HEK293 (cell line): ENCODE data around the gene ADAR.

Source experiments
- GLIS2 ChIP-seq: fragments of 450-650 bp; formaldehyde crosslinking; IDR thresholded peaks from 2 replicates; pipeline ENCODE4 v1.5.1; 2016; ENCODE audit warnings: missing biosample characterization, missing genetic modification characterization
- KLF9 ChIP-seq: fragments of 450-650 bp; formaldehyde crosslinking; IDR thresholded peaks from 2 replicates; pipeline ENCODE4 v1.5.1; 2016; ENCODE audit warnings: missing biosample characterization, missing genetic modification characterization, low read depth
- PRDM2 ChIP-seq: fragments of 450-650 bp; formaldehyde crosslinking; IDR thresholded peaks from 2 replicates; pipeline ENCODE4 v1.5.1; 2016; ENCODE audit warnings: missing biosample characterization, missing genetic modification characterization, borderline replicate concordance
- ZBTB6 ChIP-seq: fragments of 450-650 bp; formaldehyde crosslinking; IDR thresholded peaks from 2 replicates; pipeline ENCODE4 v1.5.1; 2017; ENCODE audit warnings: missing biosample characterization, missing genetic modification characterization
- ZFHX2 ChIP-seq: fragments of 450-650 bp; formaldehyde crosslinking; conservative IDR thresholded peaks from 2 replicates; pipeline ENCODE4 v1.5.1; 2016; ENCODE audit warnings: missing biosample characterization, missing genetic modification characterization
- ZFP3 ChIP-seq: fragments of 450-650 bp; formaldehyde crosslinking; IDR thresholded peaks from 2 replicates; pipeline ENCODE4 v1.5.1; 2016; ENCODE audit warnings: low read depth, missing biosample characterization, missing genetic modification characterization
- ZNF16 ChIP-seq: fragments of 450-650 bp; formaldehyde crosslinking; IDR thresholded peaks from 2 replicates; pipeline ENCODE4 v1.5.1; 2016; ENCODE audit warnings: low read depth, missing biosample characterization, missing genetic modification characterization
- ZNF202 ChIP-seq: fragments of 450-650 bp; formaldehyde crosslinking; IDR thresholded peaks from 2 replicates; pipeline ENCODE4 v1.5.1; 2016; ENCODE audit warnings: missing biosample characterization, missing genetic modification characterization, borderline replicate concordance
- ZNF280D ChIP-seq: fragments of 450-650 bp; formaldehyde crosslinking; IDR thresholded peaks from 2 replicates; pipeline ENCODE4 v1.5.1; 2016; ENCODE audit warnings: missing biosample characterization, missing genetic modification characterization
- ZNF354C ChIP-seq: fragments of 450-650 bp; formaldehyde crosslinking; IDR thresholded peaks from 2 replicates; pipeline ENCODE4 v1.5.1; 2016; ENCODE audit warnings: missing biosample characterization, missing genetic modification characterization, low read depth, borderline replicate concordance
- ZNF362 ChIP-seq: fragments of 450-650 bp; formaldehyde crosslinking; IDR thresholded peaks from 2 replicates; pipeline ENCODE4 v1.5.1; 2016; ENCODE audit warnings: missing biosample characterization, missing genetic modification characterization
- ZNF416 ChIP-seq: fragments of 450-650 bp; formaldehyde crosslinking; IDR thresholded peaks from 2 replicates; pipeline ENCODE4 v1.5.1; 2016; ENCODE audit warnings: missing biosample characterization, missing genetic modification characterization
- ZNF48 ChIP-seq: fragments of 450-650 bp; formaldehyde crosslinking; IDR thresholded peaks from 2 replicates; pipeline ENCODE4 v1.5.1; 2016; ENCODE audit warnings: missing biosample characterization, missing genetic modification characterization
- ZNF654 ChIP-seq: fragments of 450-650 bp; formaldehyde crosslinking; IDR thresholded peaks from 2 replicates; pipeline ENCODE4 v1.5.1; 2016; ENCODE audit warnings: low read depth, missing biosample characterization, missing genetic modification characterization
- ZNF837 ChIP-seq: fragments of 450-650 bp; formaldehyde crosslinking; IDR thresholded peaks from 2 replicates; pipeline ENCODE4 v1.5.1; 2016; ENCODE audit warnings: missing biosample characterization, missing genetic modification characterization
- ZXDB ChIP-seq: fragments of 450-650 bp; formaldehyde crosslinking; IDR thresholded peaks from 2 replicates; pipeline ENCODE4 v1.5.1; 2016; ENCODE audit warnings: missing biosample characterization, missing genetic modification characterization
- TF ChIP-seq, protein P1 (sequence below): fragments of 450-650 bp; formaldehyde crosslinking; IDR thresholded peaks from 2 replicates; pipeline ENCODE4 v1.5.1; 2017; ENCODE audit warnings: missing biosample characterization, missing genetic modification characterization
- TF ChIP-seq, protein P2 (sequence below): fragments of 450-650 bp; formaldehyde crosslinking; IDR thresholded peaks from 2 replicates; pipeline ENCODE4 v1.5.1; 2016; ENCODE audit warnings: missing biosample characterization, missing genetic modification characterization
- TF ChIP-seq, protein P3 (sequence below): fragments of 450-650 bp; formaldehyde crosslinking; IDR thresholded peaks from 2 replicates; pipeline ENCODE4 v1.5.1; 2016; ENCODE audit warnings: missing biosample characterization, missing genetic modification characterization

The ADAR gene

GRCh38 chr1:154607609-154608396, at the start of gene ADAR (continued):
- TF ChIP-seq ZNF202 (tag by site-specific recombination) = no peak
- no peak for TF ChIP-seq GLIS2 (tag by site-specific recombination)
- TF ChIP-seq ZNF837 (tag by site-specific recombination) = 0 out of 2 replicates have a peak, but pooled peaks have one; percentile 65
- TF ChIP-seq, protein P1, sequence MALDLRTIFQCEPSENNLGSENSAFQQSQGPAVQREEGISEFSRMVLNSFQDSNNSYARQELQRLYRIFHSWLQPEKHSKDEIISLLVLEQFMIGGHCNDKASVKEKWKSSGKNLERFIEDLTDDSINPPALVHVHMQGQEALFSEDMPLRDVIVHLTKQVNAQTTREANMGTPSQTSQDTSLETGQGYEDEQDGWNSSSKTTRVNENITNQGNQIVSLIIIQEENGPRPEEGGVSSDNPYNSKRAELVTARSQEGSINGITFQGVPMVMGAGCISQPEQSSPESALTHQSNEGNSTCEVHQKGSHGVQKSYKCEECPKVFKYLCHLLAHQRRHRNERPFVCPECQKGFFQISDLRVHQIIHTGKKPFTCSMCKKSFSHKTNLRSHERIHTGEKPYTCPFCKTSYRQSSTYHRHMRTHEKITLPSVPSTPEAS (tag by site-specific recombination) = peak; percentile 99
- no peak for TF ChIP-seq PRDM2
- no peak for TF ChIP-seq ZNF16 (tag by site-specific recombination)
- no peak for TF ChIP-seq ZNF354C
- TF ChIP-seq, protein P2, sequence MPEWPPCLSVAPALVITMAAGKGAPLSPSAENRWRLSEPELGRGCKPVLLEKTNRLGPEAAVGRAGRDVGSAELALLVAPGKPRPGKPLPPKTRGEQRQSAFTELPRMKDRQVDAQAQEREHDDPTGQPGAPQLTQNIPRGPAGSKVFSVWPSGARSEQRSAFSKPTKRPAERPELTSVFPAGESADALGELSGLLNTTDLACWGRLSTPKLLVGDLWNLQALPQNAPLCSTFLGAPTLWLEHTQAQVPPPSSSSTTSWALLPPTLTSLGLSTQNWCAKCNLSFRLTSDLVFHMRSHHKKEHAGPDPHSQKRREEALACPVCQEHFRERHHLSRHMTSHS (tag by site-specific recombination) = peak; percentile 79
- peak; percentile 48 for TF ChIP-seq KLF9 (tag by site-specific recombination)
- peak; percentile 91 for TF ChIP-seq ZFHX2
- TF ChIP-seq ZNF48 = no peak
- no peak; the same call in none of the 2 replicates for TF ChIP-seq ZNF362 (tag by site-specific recombination)
- no peak for TF ChIP-seq ZNF654 (tag by site-specific recombination)
- TF ChIP-seq, protein P3, sequence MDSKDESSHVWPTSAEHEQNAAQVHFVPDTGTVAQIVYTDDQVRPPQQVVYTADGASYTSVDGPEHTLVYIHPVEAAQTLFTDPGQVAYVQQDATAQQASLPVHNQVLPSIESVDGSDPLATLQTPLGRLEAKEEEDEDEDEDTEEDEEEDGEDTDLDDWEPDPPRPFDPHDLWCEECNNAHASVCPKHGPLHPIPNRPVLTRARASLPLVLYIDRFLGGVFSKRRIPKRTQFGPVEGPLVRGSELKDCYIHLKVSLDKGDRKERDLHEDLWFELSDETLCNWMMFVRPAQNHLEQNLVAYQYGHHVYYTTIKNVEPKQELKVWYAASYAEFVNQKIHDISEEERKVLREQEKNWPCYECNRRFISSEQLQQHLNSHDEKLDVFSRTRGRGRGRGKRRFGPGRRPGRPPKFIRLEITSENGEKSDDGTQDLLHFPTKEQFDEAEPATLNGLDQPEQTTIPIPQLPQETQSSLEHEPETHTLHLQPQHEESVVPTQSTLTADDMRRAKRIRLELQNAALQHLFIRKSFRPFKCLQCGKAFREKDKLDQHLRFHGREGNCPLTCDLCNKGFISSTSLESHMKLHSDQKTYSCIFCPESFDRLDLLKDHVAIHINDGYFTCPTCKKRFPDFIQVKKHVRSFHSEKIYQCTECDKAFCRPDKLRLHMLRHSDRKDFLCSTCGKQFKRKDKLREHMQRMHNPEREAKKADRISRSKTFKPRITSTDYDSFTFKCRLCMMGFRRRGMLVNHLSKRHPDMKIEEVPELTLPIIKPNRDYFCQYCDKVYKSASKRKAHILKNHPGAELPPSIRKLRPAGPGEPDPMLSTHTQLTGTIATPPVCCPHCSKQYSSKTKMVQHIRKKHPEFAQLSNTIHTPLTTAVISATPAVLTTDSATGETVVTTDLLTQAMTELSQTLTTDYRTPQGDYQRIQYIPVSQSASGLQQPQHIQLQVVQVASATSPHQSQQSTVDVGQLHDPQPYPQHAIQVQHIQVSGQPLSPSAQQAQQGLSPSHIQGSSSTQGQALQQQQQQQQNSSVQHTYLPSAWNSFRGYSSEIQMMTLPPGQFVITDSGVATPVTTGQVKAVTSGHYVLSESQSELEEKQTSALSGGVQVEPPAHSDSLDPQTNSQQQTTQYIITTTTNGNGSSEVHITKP = peak; percentile 51
- no peak for TF ChIP-seq ZNF416 (tag by site-specific recombination)
- TF ChIP-seq ZBTB6 (tag by site-specific recombination) = no peak
- no peak for TF ChIP-seq ZFP3 (tag by site-specific recombination)
- TF ChIP-seq ZNF280D (tag by site-specific recombination) = 0 out of 2 replicates have a peak, but pooled peaks have one; percentile 7
- TF ChIP-seq ZXDB (tag by site-specific recombination) = peak; percentile 49; the same call in 1 of the 2 replicates
